Amniotic stem cell (primary cell): ENCODE measurements around the gene OR52K1.
A peak's percentile ranks its signal among the peaks of the same experiment; 100 is the strongest.
"Not testable (repeated sequence)": the region's sequence is repeated elsewhere in the genome, so short reads cannot be mapped to it uniquely, and the experiment has no call there.

Source experiments
- DNase-seq: peaks from one replicate; lab custom pipeline; 2025; lab: John Stamatoyannopoulos, UW

The OR52K1 gene

DNA sequence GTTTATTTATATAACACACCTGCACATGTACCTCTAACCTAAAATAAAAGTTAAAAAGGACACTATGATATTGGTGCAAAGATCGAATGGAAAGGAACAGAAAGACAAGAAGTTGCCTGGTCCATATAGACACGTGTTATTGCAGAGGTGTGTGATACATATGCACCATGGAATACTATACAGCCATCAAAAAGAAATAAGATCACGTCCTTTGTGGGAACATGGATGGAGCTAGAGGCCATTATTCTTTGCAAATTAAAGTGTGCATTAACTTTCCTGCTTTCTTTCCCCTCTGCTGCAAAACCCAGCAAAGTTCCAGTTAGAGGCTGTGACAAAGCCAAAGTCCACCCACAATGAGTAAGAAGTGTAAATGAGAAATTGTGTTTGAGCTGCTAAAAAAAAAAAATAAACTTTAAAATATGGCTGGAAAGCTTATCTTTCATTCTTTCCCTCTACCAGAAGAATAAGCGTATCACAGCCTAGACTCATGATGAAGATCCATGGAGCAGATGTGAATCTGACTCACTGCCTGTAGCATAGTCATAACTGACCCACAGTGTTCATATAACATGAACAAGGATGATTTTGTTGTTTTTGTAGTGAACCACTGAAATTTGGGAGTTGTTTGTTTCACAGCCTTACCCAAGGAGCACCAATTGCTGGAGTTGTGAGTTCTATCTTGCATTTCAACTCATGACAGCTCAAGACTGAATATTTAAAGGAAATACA is 9.6 kb downstream of the OR52K1 start:
- no peak for DNase-seq

DNA sequence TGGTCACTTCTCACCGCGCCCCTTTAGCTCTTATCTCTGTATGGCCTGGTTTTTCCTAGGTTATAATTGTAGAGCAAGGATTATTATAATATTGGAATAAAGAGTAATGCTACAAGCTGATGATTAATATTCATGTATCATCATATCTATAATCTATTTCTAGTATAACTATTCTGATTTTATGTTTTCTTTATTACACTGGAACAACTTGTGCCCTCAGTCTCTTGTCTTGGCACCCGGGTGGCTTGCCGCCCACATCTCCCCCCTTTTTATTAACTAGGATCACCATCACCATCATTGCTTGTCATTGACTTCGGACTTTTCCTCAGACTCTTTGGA is 11.0 kb downstream of the OR52K1 start:
- DNase-seq = no peak

DNA sequence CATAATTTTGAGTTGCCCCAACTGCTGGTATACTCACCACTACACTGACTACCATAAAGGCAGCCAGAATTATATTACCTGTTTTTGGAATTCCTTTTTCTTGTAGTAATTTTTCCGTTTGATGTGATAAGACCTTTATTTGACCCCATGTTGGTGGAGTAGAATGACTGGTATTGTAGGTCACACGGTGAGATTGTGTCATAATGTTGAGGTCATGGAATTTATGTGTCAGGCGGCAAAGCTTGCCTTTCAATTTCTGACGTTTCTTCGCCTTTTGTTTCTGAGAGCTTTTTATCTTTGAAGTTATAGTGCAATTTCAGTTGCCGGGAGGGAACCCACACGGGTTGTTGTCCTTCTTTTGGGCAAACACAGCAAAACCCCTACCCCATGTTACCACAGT is 13.0 kb downstream of the OR52K1 start:
- DNase-seq = no peak

DNA sequence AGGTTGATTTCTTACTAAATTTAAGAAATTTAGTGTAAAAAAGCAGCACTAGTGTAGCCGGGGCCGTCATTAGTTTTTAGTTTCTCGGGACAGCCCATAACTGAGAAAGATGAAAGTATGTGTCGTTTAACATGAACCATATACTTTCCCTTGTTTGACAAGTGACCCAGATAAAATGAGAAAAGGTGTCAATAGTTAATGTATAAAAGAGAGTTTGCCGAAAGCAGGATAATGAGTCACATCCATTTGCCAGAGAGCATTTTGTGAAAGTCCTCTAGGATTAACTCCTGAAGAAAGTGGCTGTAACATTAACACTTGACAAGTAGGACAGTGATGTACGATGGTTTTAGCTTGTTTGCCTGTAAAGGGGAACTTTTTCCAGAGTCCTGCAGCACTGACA is 13.5 kb downstream of the OR52K1 start:
- DNase-seq = no peak

DNA sequence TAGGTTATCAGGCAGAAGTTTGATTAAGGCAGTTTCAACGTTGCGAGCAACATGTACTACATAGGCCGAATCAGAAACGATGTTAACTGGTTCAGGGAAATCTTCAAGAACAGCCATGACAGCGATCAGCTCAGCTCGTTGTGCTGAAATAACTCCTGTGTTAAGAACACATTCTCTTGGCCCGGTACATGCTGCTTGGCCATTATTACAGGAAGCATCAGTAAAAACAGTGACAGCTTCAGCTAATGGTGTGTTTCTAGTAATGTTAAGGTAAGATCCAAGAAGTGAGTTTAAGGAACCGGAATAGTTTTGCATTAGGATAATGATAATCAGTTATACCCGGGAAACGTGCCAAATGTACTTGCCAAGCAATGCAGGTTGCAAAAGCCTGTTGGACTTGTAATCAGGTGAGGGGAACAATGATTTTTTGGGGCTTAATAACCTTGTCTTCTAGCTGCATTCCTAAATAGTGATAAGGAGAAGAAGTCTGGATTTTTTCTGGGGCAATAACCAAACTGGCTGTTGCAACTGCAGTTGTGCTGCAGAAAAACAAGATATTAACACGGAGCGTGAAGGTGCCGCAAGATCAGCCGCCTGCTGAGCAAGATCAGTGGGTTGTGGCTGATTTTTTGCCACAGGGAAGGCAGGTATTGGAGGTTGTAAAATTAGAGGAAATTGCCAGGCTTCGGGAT is 14.3 kb downstream of the OR52K1 start:
- no peak for DNase-seq

DNA sequence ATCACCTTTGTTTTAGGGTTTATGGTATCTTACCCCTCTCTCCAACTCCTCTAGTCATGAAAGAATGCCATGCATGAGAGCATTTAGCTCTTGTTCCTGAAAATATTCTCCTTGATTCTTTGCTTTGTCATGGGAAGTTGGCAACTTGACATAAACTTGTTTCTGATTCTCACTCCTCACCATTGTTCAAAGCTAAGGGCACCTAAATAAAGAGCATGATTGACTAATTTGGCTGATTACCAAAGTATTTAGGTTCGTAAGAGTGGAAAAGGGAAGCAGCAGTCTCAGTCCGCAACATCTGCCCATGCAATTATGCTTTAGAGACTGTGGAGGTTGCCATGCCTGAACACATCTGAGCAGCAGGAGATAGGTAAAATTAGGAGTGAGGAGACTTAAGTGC is 26.4 kb downstream of the OR52K1 start:
- DNase-seq = no peak

DNA sequence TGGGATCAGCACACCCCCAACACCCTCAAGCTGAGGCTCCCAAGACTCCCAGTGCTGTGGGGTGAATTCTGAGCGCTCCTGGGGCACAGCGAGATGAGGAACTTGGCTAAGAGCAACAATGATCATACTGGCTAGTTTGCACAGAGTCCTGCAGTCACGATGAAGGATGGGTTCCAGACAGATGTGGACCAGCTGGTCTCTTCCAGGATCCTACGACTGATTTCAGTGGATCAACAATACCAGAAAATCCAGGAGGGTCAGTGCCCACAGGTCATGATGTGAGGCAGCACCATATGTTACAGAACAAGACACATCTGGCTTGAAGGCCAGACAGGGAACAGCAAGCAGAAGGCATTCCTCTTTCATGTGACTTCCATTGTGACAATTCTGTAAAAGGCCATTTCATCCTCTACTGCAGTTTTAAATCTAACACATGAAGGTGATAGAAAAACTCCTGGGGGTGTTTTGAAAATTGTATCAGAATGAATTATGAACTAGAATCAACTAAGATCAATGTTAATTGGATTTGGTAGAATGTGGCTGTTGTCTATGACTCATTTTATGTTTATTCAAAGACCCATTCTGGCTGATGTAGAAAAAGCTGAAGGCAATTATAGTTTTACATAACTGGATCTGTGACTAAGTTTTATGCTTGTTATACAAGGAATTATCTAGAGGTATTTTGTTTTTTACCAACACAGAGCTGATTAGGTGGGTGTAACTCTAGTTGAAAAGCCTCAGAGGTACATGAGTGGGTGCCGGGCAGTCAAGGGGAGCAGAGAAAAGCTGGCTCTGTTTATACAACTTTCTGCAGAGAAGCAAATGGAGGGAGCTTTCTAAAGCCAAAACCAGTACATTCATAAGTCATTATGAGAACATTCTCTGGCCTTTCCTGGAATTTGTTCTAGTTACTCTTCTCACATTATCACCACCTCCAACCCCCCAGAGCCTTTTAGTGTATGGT is 29.1 kb downstream of the OR52K1 start:
- no peak for DNase-seq

DNA sequence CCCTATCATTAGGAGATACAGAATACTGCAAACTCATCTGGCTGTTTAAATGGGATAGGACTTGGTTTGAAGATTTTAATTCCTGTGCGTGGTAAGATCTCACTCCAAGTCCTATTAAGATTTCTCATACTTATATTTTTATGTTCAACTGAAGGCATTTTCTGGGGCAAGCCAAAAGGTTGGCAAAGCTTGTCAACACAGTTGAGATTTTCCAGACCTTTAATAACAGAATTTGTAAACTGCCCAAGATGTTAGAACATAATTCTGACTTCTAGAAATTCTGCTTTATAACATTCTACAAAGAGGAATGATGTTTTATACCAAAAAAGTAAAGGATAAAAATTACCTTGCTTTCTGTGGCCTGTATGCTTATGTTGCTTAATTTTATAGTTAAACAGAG is 31.8 kb downstream of the OR52K1 start:
- no peak for DNase-seq

DNA sequence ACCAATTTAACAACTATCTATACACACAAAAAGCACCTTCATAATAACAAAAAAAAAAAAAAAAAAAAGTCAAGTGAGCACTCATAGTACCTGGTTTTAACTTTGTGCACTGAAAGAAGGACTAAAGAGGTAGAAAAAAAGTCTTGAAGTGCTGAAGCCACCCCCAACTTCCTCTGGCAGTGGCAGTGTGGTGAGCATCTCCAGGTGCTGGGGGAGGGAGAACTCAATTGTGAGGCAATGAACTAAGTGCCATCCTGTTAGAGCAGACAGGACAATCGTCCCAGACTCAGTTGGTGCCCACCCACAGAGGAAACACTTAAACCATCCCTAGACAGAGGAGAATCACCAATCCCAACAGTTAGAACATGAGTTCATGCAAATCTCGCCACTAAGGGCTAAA is 39.9 kb downstream of the OR52K1 start:
- DNase-seq = no peak

DNA sequence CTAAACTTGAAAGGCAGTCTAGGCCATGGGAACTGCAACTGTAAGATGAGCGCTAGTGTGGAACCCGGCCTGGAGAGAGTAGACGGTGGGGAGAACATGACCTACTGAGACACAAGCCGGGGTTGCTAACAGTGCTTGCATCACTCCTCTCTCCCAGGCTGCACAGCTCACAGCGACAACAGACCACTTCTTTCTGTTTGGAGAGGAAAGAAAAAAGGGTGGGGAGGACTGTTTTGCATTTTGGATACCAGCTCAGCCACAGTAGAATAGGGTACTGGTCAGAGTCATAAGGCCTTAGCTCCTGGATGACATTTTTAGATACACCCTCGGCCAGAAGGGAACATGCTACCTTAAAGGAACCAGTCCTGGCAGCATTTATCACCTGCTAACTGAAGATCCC is 40.3 kb downstream of the OR52K1 start:
- DNase-seq = no peak

DNA sequence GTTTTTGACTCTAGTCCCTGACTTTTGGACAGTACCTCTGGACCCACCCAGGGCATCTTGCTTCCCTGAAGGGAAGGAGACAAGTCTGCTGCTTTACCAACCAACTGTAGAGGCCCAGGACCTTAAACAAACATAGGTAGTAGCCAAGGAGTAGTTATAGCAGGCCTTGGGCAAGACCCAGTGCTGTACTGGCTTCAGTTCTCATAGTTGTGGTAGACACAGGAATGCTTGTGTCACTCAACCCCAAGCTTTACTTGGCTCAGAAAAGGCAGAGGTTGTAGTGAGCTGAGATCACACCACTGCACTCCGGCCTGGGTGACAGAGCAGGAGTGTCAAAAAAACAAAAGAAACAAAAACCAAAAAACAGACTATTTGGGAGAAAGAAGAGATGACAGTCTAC is 41.2 kb downstream of the OR52K1 start:
- DNase-seq = no peak

DNA sequence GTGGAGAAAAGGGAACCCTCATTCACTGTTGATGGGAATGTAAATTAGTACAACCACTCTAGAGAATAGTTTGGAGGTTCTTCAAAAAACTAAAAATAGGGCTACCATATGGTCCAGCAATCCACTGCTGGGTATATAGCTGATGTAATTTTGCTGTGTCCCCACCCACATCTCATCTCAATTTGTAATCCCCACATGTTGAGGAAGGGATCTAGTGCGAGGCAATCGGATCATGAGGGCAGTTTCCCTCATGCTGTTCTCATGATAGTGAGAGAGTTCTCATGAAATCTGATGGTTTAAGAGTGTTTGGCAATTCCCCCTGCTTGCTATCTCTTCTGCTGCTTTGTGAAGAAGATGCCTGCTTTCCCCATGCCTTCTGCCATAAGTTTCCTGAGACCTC is 45.5 kb downstream of the OR52K1 start:
- DNase-seq = no peak

DNA sequence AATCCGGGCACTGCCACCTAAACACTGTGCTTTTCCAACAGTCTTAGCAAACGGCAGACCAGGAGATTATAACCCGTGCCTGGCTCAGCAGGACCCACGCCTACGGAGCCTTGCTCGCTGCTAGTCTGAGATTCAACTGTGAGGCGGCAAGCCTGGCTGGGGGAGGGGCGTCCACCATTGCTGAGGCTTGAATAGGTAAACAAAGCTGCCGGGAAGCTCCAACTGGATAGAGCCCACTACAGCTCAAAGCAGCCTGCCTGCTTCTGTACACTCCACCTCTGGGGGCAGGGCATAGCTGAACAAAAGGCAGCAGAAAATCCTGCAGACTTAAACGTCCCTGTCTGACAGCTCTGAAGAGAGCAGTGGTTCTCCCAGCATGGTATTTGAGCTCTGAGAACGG is 49.2 kb downstream of the OR52K1 start:
- DNase-seq = not testable (repeated sequence)

DNA sequence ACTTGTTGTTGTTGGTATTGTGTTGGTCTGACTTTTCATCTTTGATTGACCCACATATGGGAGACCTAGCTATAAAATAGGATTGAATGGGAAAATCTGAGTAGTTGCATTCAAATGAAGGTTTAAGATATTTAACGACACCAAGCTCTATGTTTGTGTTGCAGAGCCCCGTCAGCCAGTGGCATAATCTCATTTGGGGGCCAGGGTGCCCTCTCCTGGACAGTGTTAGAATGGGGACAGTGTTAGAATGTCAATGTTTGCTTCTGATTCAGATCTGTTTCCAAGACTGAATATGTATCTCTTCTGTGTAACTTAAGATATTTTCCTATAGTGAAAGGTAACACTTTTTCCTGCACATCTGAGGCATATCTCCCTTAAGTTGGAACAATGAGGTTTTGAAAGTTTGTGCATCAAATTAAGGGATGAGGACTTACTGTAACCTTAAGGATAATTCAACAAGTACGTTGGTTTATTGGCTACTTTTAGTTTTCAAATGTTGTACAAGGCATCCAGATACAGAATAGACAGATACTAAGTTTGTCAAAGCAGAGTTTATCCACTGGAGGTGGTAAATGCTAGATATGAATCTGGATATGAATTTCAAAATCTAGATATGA is 57.3 kb downstream of the OR52K1 start:
- DNase-seq = peak; percentile 13

DNA sequence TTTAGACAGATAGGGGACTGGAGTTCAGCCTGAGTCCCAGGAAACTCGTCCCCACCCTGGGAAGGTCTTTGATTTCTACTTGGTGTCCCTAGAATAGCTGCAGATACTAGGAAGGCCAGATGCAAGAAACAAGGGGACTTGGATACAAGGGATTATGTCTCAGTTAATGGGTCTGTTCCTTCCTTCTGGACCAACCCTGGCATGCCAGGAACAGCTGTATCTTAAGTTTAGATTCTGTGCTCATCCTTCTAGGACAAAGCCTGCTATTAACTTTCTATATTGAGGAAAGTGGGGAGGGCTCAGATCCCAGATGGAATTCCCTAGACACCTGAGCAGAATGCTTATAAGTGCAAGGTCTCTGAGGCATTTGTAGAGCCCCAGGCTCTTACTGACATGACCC is 58.6 kb downstream of the OR52K1 start:
- DNase-seq = no peak
